ENCODE results near the gene POLR3E.

POLR3E gene

GRCh38 chr16:22321340-22322001, 24.3 kb downstream of the POLR3E start (continued):
- TF ChIP-seq CREB5 (CRISPR knock-in tag; IDR thresholded peaks at IDR 0.05; ENCODE audit: low read depth) (no peak), BACH2 (CRISPR knock-in tag; IDR thresholded peaks at IDR 0.05; ENCODE audit: borderline replicate concordance) (no peak), CSDC2 (CRISPR knock-in tag; IDR thresholded peaks at IDR 0.05) (no peak), ZNF70 (CRISPR knock-in tag; IDR thresholded peaks at IDR 0.05) (no peak)

- ATAC-seq = no peak
- no peak for TF ChIP-seq CSRNP3 (CRISPR knock-in tag; IDR thresholded peaks at IDR 0.05)
- TF ChIP-seq ESRRG (CRISPR knock-in tag; IDR thresholded peaks at IDR 0.05) = no peak
- TF ChIP-seq ZFP30 (CRISPR knock-in tag; IDR thresholded peaks at IDR 0.05) = no peak
- no peak for TF ChIP-seq PATZ1 (CRISPR knock-in tag; IDR thresholded peaks at IDR 0.05; ENCODE audit: borderline replicate concordance)
- TF ChIP-seq ARNTL (CRISPR knock-in tag; IDR thresholded peaks at IDR 0.05; ENCODE audit: borderline replicate concordance, low read depth) = no peak
- TF ChIP-seq SNAI2 (CRISPR knock-in tag; IDR thresholded peaks at IDR 0.05) = no peak
- no peak for TF ChIP-seq CREB5 (CRISPR knock-in tag; IDR thresholded peaks at IDR 0.05; ENCODE audit: low read depth)
- TF ChIP-seq ZNF8 (CRISPR knock-in tag; IDR thresholded peaks at IDR 0.05) = no peak
- TF ChIP-seq ZFP3 (CRISPR knock-in tag; IDR thresholded peaks at IDR 0.05) = no peak
- TF ChIP-seq OSR1 (CRISPR knock-in tag; IDR thresholded peaks at IDR 0.05) = no peak
- TF ChIP-seq TOX (CRISPR knock-in tag; IDR thresholded peaks at IDR 0.05; ENCODE audit: borderline replicate concordance) = no peak
- TF ChIP-seq POU6F1 (CRISPR knock-in tag; IDR thresholded peaks at IDR 0.05; ENCODE audit: borderline replicate concordance, low read depth) = no peak
- no peak for TF ChIP-seq ZC3H10 (CRISPR knock-in tag; IDR thresholded peaks at IDR 0.05)
- TF ChIP-seq PPARA (CRISPR knock-in tag; IDR thresholded peaks at IDR 0.05; ENCODE audit: borderline replicate concordance) = no peak
- no peak for TF ChIP-seq TSHZ2 (CRISPR knock-in tag; IDR thresholded peaks at IDR 0.05)
- no peak for TF ChIP-seq RARB (CRISPR knock-in tag; IDR thresholded peaks at IDR 0.05)
These were observed 24.8 kb downstream of the POLR3E start for GRCh38 chr16:22322021-22322471.

GRCh38 chr16:22322741-22323140, 25.5 kb downstream of the POLR3E start:
- TF ChIP-seq TSHZ2 (CRISPR knock-in tag; IDR thresholded peaks at IDR 0.05) (no peak), PPARA (CRISPR knock-in tag; IDR thresholded peaks at IDR 0.05; ENCODE audit: borderline replicate concordance) (no peak), ZNF8 (CRISPR knock-in tag; IDR thresholded peaks at IDR 0.05) (no peak), POU6F1 (CRISPR knock-in tag; IDR thresholded peaks at IDR 0.05; ENCODE audit: borderline replicate concordance, low read depth) (no peak)
- ATAC-seq = no peak
